Ishikawa (cell line): ENCODE measurements around the gene RAB6B.

Source experiments
- CEBPB ChIP-seq: IDR thresholded peaks from 2 replicates; pipeline ENCODE4 v1.6.1; 2012
- CREB1 ChIP-seq: IDR thresholded peaks from 2 replicates; pipeline ENCODE4 v1.6.1; 2012; ENCODE audit warnings: low read depth
- EGR1 ChIP-seq: IDR thresholded peaks from 2 replicates; pipeline ENCODE4 v1.6.1; 2012
- EP300 ChIP-seq: IDR thresholded peaks from 2 replicates; pipeline ENCODE4 v1.6.1; 2012; ENCODE audit warnings: borderline replicate concordance
- FOXM1 ChIP-seq: IDR thresholded peaks from 2 replicates; pipeline ENCODE4 v1.6.1; 2012; ENCODE audit warnings: low read depth, borderline replicate concordance
- NFIC ChIP-seq: IDR thresholded peaks from 2 replicates; pipeline ENCODE4 v1.6.1; 2012
- RAD21 ChIP-seq: IDR thresholded peaks from 2 replicates; pipeline ENCODE4 v1.6.1; 2012; ENCODE audit warnings: low read depth
- TAF1 ChIP-seq: IDR thresholded peaks from 2 replicates; pipeline ENCODE4 v1.6.1; 2012; ENCODE audit warnings: low read depth, mild to moderate bottlenecking
- TCF12 ChIP-seq: IDR thresholded peaks from 2 replicates; pipeline ENCODE4 v1.6.1; 2012; ENCODE audit warnings: low read depth
- TEAD4 ChIP-seq: IDR thresholded peaks from 2 replicates; pipeline ENCODE4 v1.6.1; 2012
- YY1 ChIP-seq: IDR thresholded peaks from 2 replicates; pipeline ENCODE4 v1.6.1; 2012; ENCODE audit warnings: low read depth
- ZBTB7A ChIP-seq: IDR thresholded peaks from 2 replicates; pipeline ENCODE4 v1.6.1; 2012; ENCODE audit warnings: low read depth
- TF ChIP-seq, protein P1 (sequence below): IDR thresholded peaks from 2 replicates; pipeline ENCODE4 v1.6.1; 2012
- TF ChIP-seq, protein P2 (sequence below): IDR thresholded peaks from 2 replicates; pipeline ENCODE4 v1.6.1; 2012; ENCODE audit warnings: low read depth, mild to moderate bottlenecking
- TF ChIP-seq, protein P3 (sequence below): IDR thresholded peaks from 2 replicates; pipeline ENCODE4 v1.6.1; 2012

The RAB6B gene

GRCh38 chr3:133932009-133932408 lies 36.3 kb upstream of the RAB6B start:
- TF ChIP-seq, protein P1, sequence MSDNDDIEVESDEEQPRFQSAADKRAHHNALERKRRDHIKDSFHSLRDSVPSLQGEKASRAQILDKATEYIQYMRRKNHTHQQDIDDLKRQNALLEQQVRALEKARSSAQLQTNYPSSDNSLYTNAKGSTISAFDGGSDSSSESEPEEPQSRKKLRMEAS: no peak
- no peak for TF ChIP-seq ZBTB7A

DNA sequence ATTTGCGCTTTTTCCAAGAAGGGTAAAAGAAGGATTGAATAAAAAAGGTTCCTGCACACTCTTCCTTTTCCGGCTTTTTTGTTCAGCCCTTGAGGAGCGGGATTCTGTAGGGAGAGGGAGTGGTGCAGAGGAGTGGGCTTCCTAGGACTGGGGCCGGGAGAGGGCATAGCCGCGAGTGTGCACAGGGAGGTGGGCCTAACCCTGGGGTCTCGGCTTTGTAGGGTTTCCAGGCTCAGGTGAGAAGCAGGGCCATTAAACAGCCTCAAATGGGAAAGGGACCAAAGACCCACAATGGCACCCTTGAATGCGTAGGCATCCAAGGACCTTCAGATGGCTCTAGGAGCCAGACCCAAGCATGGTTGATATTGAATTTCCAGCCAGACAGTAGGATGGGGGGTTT lies 35.4 kb upstream of the RAB6B start:
- TF ChIP-seq TAF1: no peak
- no peak for TF ChIP-seq NFIC
- TF ChIP-seq TCF12: no peak
- TF ChIP-seq TEAD4: no peak
- no peak for TF ChIP-seq YY1
- TF ChIP-seq, protein P1: no peak
- no peak for TF ChIP-seq FOXM1

- no peak for TF ChIP-seq ZBTB7A
- TF ChIP-seq RAD21: peak; percentile 90
Measured at GRCh38 chr3:133930341-133930933, 34.8 kb upstream of the RAB6B start.

- TF ChIP-seq, protein P2, sequence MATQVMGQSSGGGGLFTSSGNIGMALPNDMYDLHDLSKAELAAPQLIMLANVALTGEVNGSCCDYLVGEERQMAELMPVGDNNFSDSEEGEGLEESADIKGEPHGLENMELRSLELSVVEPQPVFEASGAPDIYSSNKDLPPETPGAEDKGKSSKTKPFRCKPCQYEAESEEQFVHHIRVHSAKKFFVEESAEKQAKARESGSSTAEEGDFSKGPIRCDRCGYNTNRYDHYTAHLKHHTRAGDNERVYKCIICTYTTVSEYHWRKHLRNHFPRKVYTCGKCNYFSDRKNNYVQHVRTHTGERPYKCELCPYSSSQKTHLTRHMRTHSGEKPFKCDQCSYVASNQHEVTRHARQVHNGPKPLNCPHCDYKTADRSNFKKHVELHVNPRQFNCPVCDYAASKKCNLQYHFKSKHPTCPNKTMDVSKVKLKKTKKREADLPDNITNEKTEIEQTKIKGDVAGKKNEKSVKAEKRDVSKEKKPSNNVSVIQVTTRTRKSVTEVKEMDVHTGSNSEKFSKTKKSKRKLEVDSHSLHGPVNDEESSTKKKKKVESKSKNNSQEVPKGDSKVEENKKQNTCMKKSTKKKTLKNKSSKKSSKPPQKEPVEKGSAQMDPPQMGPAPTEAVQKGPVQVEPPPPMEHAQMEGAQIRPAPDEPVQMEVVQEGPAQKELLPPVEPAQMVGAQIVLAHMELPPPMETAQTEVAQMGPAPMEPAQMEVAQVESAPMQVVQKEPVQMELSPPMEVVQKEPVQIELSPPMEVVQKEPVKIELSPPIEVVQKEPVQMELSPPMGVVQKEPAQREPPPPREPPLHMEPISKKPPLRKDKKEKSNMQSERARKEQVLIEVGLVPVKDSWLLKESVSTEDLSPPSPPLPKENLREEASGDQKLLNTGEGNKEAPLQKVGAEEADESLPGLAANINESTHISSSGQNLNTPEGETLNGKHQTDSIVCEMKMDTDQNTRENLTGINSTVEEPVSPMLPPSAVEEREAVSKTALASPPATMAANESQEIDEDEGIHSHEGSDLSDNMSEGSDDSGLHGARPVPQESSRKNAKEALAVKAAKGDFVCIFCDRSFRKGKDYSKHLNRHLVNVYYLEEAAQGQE: no peak
- no peak for TF ChIP-seq RAD21
- TF ChIP-seq CREB1: no peak
- no peak for TF ChIP-seq ZBTB7A
- TF ChIP-seq CEBPB: no peak
- TF ChIP-seq YY1: no peak
- TF ChIP-seq, protein P3, sequence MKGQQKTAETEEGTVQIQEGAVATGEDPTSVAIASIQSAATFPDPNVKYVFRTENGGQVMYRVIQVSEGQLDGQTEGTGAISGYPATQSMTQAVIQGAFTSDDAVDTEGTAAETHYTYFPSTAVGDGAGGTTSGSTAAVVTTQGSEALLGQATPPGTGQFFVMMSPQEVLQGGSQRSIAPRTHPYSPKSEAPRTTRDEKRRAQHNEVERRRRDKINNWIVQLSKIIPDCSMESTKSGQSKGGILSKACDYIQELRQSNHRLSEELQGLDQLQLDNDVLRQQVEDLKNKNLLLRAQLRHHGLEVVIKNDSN: no peak
- TF ChIP-seq, protein P1: no peak
- TF ChIP-seq TAF1: no peak
- TF ChIP-seq EGR1: no peak
- no peak for TF ChIP-seq TEAD4
- no peak for TF ChIP-seq TCF12
- TF ChIP-seq EP300: no peak
- TF ChIP-seq FOXM1: no peak
- no peak for TF ChIP-seq NFIC
Measured at GRCh38 chr3:133928903-133929607, 33.4 kb upstream of the RAB6B start.

GRCh38 chr3:133928136-133928893 lies 32.6 kb upstream of the RAB6B start:
- TF ChIP-seq NFIC (no peak), TEAD4 (no peak)

DNA sequence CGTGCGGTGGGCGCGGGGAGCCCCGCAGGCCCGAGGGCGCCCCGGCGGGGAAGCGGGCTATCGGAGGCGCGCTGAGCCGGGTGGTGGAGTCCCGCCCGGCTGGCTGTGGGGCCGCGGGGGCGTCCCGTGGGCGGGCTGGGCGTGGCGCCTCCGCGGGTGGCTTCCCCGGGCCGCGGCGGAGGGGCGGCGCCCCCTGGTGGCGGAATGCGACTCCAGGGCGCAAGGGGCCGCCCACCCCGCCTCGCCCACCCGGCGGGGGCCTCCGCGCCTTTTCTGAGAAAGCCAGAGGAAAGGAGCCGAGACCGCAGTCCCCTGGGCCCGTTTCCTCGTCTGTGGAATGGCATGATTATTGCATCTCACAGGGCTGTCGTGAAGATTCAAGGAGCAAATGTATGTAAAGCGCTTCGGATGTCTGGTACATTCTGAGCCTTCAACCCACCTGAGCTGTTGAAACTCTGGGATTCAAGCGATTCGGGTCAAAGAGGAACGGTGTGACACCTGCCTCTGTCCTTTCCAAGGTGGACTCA lies 31.9 kb upstream of the RAB6B start:
- TF ChIP-seq, protein P3: no peak
- TF ChIP-seq TCF12: 0 out of 2 replicates have a peak, but pooled peaks have one; percentile 9
- TF ChIP-seq, protein P1: no peak
- TF ChIP-seq ZBTB7A: peak; percentile 99
- TF ChIP-seq CEBPB: no peak
- no peak for TF ChIP-seq TAF1
- no peak for TF ChIP-seq EP300
- TF ChIP-seq YY1: no peak
- TF ChIP-seq EGR1: peak; percentile 97
- TF ChIP-seq FOXM1: no peak
- TF ChIP-seq, protein P2: no peak
- no peak for TF ChIP-seq NFIC
- no peak for TF ChIP-seq CREB1
- TF ChIP-seq RAD21: peak; percentile 53; the same call in 1 of the 2 replicates
- TF ChIP-seq TEAD4: peak; percentile 13; the same call in 1 of the 2 replicates
